H9 (cell line): ENCODE data around the gene GRIA1. TPM values are rescaled to one million over a fixed set of nuclear protein-coding genes. Genes with fewer than 3 reads are reported as not detected.

Source experiments
- DNase-seq: peaks from one replicate; pipeline ENCODE4 v3.0.0-alpha.2; 2017
- H2AFZ ChIP-seq: one replicate; pipeline ENCODE4 v1.6.1; 2013; ENCODE audit warnings: mild to moderate bottlenecking, low read length, control low read depth, moderate library complexity
- H2AK5ac ChIP-seq: 2 replicates; pipeline ENCODE4 v1.6.1; 2013; ENCODE audit warnings: low read length, control low read depth, mixed read lengths; ENCODE audit not compliant: insufficient read length
- H2BK120ac ChIP-seq: one replicate; pipeline ENCODE4 v1.6.1; 2013; ENCODE audit warnings: low read depth, mild to moderate bottlenecking, low read length, control low read depth, inconsistent platforms; ENCODE audit not compliant: poor library complexity, severe bottlenecking
- H2BK12ac ChIP-seq: 2 replicates; pipeline ENCODE4 v1.6.1; 2013; ENCODE audit warnings: low read length, control low read depth, mixed read lengths, low read depth; ENCODE audit not compliant: insufficient read length
- H2BK15ac ChIP-seq: 2 replicates; pipeline ENCODE4 v1.6.1; 2013; ENCODE audit warnings: low read depth, low read length, control low read depth
- H2BK20ac ChIP-seq: one replicate; pipeline ENCODE4 v1.6.1; 2013; ENCODE audit warnings: low read depth, mild to moderate bottlenecking, low read length, control low read depth, inconsistent platforms; ENCODE audit not compliant: poor library complexity, severe bottlenecking
- H2BK5ac ChIP-seq: 2 replicates; pipeline ENCODE4 v1.6.1; 2013; ENCODE audit warnings: low read length, control low read depth, mixed read lengths; ENCODE audit not compliant: insufficient read length
- H3K14ac ChIP-seq: 2 replicates; pipeline ENCODE4 v1.6.1; 2013; ENCODE audit warnings: low read length, control low read depth; ENCODE audit not compliant: insufficient read depth
- H3K18ac ChIP-seq: 2 replicates; pipeline ENCODE4 v1.6.1; 2013; ENCODE audit warnings: low read depth, mild to moderate bottlenecking, mixed read lengths, low read length, control low read depth; ENCODE audit not compliant: insufficient read length
- H3K23ac ChIP-seq: 2 replicates; pipeline ENCODE4 v1.6.1; 2013; ENCODE audit warnings: low read length, control low read depth, mixed read lengths, low read depth; ENCODE audit not compliant: insufficient read length
- H3K23me2 ChIP-seq: 2 replicates; pipeline ENCODE4 v1.6.1; 2013; ENCODE audit warnings: low read depth, mild to moderate bottlenecking, mixed read lengths, low read length, control low read depth; ENCODE audit not compliant: insufficient read length, poor library complexity, severe bottlenecking
- H3K27ac ChIP-seq: 2 replicates; pipeline ENCODE4 v1.5.1; 2013; ENCODE audit warnings: low read length, control low read depth, mixed read lengths, low read depth; ENCODE audit not compliant: insufficient read length
- H3K27me3 ChIP-seq: 2 replicates; pipeline ENCODE4 v1.6.1; 2013; ENCODE audit warnings: low read length, control low read depth, inconsistent platforms; ENCODE audit not compliant: insufficient read depth
- H3K4ac ChIP-seq: 2 replicates; pipeline ENCODE4 v1.6.1; 2013; ENCODE audit warnings: low read depth, mild to moderate bottlenecking, control low read depth, inconsistent platforms, low read length, moderate library complexity
- H3K4me1 ChIP-seq: 2 replicates; pipeline ENCODE4 v1.6.1; 2013; ENCODE audit warnings: low read length, control low read depth, inconsistent platforms; ENCODE audit not compliant: insufficient read depth
- H3K4me2 ChIP-seq: 2 replicates; pipeline ENCODE4 v1.6.1; 2013; ENCODE audit warnings: low read length, control low read depth, mixed read lengths; ENCODE audit not compliant: insufficient read length, insufficient read depth
- H3K56ac ChIP-seq: 2 replicates; pipeline ENCODE4 v1.6.1; 2013; ENCODE audit warnings: low read depth, mild to moderate bottlenecking, mixed read lengths, low read length, control low read depth; ENCODE audit not compliant: insufficient read length
- H3K79me1 ChIP-seq: 2 replicates; pipeline ENCODE4 v1.6.1; 2013; ENCODE audit warnings: low read depth, mild to moderate bottlenecking, moderate library complexity, low read length, control low read depth, inconsistent platforms; ENCODE audit not compliant: insufficient read depth, poor library complexity, severe bottlenecking
- H3K79me2 ChIP-seq: 2 replicates; pipeline ENCODE4 v1.6.1; 2013; ENCODE audit warnings: low read length, control low read depth, inconsistent platforms; ENCODE audit not compliant: insufficient read depth
- H3K9ac ChIP-seq: 2 replicates; pipeline ENCODE4 v1.6.1; 2013; ENCODE audit warnings: low read length, control low read depth, mixed read lengths; ENCODE audit not compliant: insufficient read length; ENCODE audit errors: extremely low read depth
- H3K9me3 ChIP-seq: one replicate; pipeline ENCODE4 v1.6.1; 2013; ENCODE audit warnings: low read depth, low read length, inconsistent platforms; ENCODE audit not compliant: control insufficient read depth
- H3T11ph ChIP-seq: one replicate; pipeline ENCODE4 v1.6.1; 2013; ENCODE audit warnings: mild to moderate bottlenecking, low read length, control low read depth, inconsistent platforms
- H4K20me1 ChIP-seq: one replicate; pipeline ENCODE4 v1.6.1; 2013; ENCODE audit not compliant: control insufficient read depth, insufficient read length, insufficient read depth
- H4K5ac ChIP-seq: 2 replicates; pipeline ENCODE4 v1.6.1; 2013; ENCODE audit warnings: low read depth, mild to moderate bottlenecking, mixed read lengths, low read length, control low read depth; ENCODE audit not compliant: insufficient read length
- H4K8ac ChIP-seq: replicated peaks from 2 replicates; pipeline ENCODE4 v1.6.1; 2013; ENCODE audit warnings: low read length, control low read depth, mixed read lengths, low read depth; ENCODE audit not compliant: insufficient read length
- H4K91ac ChIP-seq: 2 replicates; pipeline ENCODE4 v1.6.1; 2013; ENCODE audit warnings: low read depth, mild to moderate bottlenecking, moderate library complexity, mixed read lengths, low read length, control low read depth; ENCODE audit not compliant: insufficient read length
- H3K27ac Mint-ChIP-seq, 3 experiments: 2 replicates in 2 of 3; 3 replicates in 1 of 3; pipeline ENCODE4 v1.8.0; 2020 to 2021; ENCODE audit warnings: mixed read lengths in 3 of 3, mild to moderate bottlenecking in 1 of 3, moderate library complexity in 1 of 3
- H3K27me3 Mint-ChIP-seq: 2 replicates; pipeline ENCODE4 v1.8.0; 2021; ENCODE audit warnings: low read depth, mild to moderate bottlenecking, moderate library complexity, mixed read lengths
- H3K36me3 Mint-ChIP-seq, 3 experiments: 2 replicates in 2 of 3; 3 replicates in 1 of 3; pipeline ENCODE4 v1.8.0; 2020 to 2021; ENCODE audit warnings: low read depth in 3 of 3, mixed read lengths in 3 of 3; ENCODE audit not compliant: insufficient read depth in 1 of 3
- H3K4me1 Mint-ChIP-seq, 2 experiments: 2 replicates each; pipeline ENCODE4 v1.8.0; 2020; ENCODE audit warnings: mixed read lengths in 2 of 2
- H3K4me3 Mint-ChIP-seq, 2 experiments: 2 replicates in 1 of 2; 3 replicates in 1 of 2; pipeline ENCODE4 v1.8.0; 2020 to 2021; ENCODE audit warnings: mild to moderate bottlenecking in 2 of 2, mixed read lengths in 2 of 2, moderate library complexity in 1 of 2
- H3K9me3 Mint-ChIP-seq, 2 experiments: 2 replicates in 1 of 2; 3 replicates in 1 of 2; pipeline ENCODE4 v1.8.0; 2020; ENCODE audit warnings: mild to moderate bottlenecking in 2 of 2, mixed read lengths in 2 of 2, moderate library complexity in 1 of 2
- WGBS: extraction: QIAGEN DNeasy Blood & Tissue Kit; methylation state at CpG from one replicate; pipeline ENCODE4 v1.1.7; 2013; ENCODE audit warnings: missing lambda C conversion rate, low lambda C conversion rate, mixed read lengths; ENCODE audit not compliant: insufficient read length; ENCODE audit errors: extremely low coverage; 5-methylcytosine and 5-hydroxymethylcytosine counted together
- total RNA-seq: library from RNA; stranded (reverse); gene quantifications from 2 replicates; pipeline ENCODE4 v1.2.1, GENCODE V29; 2021
- TF ChIP-seq, protein P1 (sequence below): fragments of 200-600 bp; sonication (generic); conservative IDR thresholded peaks from 3 replicates; pipeline ENCODE4 v1.8.0; 2021; ENCODE audit warnings: antibody characterized with exemption, mild to moderate bottlenecking

GRIA1 gene
- total RNA-seq, 1 experiment from 2014 or later = 0.52 TPM

DNA sequence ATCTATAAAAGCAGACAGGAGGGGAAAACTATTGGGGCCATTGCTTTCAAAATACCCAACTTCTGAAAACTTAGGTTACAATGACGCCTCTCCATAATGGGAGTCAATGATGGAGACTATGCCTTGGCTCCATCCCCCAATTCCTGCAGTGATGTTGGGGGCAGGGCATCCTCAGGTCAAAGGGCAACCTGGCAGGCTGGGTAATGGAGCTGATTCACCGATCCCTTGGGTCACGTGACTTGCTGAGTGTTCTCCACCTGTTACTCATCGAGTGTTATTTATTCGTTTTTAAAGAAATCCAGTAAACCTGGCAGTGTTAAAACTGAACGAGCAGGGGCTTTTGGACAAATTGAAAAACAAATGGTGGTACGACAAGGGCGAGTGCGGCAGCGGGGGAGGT is 303.9 kb downstream of the GRIA1 start:
- WGBS = no CpG with 5 or more reads among the region's 10 CpGs
- H3K23me2 ChIP-seq = no peaks in the 10 kb centered on the region
- H2BK12ac ChIP-seq = no peak overlapping the region
- no peak overlapping the region for H2AFZ ChIP-seq
- no peak overlapping the region for H2BK5ac ChIP-seq
- Mint-ChIP-seq H3K36me3 (no peaks in the 10 kb centered on the region), H3K27me3 (no peaks in the 10 kb centered on the region), H3K4me1 (peaks cover 12 to 14% of the 10 kb centered on the region in 2 experiments), H3K4me3 (no peak overlapping the region), H3K27ac (no peak overlapping the region), H3K9me3 (no peaks in the 10 kb centered on the region)
- H4K20me1 ChIP-seq = no peaks in the 10 kb centered on the region
- H3K56ac ChIP-seq = no peak overlapping the region
- H3K4me1 ChIP-seq = peaks cover 3% of the 10 kb centered on the region; the same call in 1 of the 2 replicates
- no peaks in the 10 kb centered on the region for H3K9me3 ChIP-seq
- H2BK120ac ChIP-seq = no peak overlapping the region
- no peak overlapping the region for H3K9ac ChIP-seq
- DNase-seq = no peak
- no peaks in the 10 kb centered on the region for H3K79me1 ChIP-seq
- H3K14ac ChIP-seq = no peak overlapping the region
- H3K27me3 ChIP-seq = no peaks in the 10 kb centered on the region
- H2BK20ac ChIP-seq = no peak overlapping the region
- H2AK5ac ChIP-seq = no peak overlapping the region
- TF ChIP-seq, protein P1, sequence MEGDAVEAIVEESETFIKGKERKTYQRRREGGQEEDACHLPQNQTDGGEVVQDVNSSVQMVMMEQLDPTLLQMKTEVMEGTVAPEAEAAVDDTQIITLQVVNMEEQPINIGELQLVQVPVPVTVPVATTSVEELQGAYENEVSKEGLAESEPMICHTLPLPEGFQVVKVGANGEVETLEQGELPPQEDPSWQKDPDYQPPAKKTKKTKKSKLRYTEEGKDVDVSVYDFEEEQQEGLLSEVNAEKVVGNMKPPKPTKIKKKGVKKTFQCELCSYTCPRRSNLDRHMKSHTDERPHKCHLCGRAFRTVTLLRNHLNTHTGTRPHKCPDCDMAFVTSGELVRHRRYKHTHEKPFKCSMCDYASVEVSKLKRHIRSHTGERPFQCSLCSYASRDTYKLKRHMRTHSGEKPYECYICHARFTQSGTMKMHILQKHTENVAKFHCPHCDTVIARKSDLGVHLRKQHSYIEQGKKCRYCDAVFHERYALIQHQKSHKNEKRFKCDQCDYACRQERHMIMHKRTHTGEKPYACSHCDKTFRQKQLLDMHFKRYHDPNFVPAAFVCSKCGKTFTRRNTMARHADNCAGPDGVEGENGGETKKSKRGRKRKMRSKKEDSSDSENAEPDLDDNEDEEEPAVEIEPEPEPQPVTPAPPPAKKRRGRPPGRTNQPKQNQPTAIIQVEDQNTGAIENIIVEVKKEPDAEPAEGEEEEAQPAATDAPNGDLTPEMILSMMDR = no peak
- no peak overlapping the region for H3T11ph ChIP-seq
- H3K79me2 ChIP-seq = no peaks in the 10 kb centered on the region
- H3K23ac ChIP-seq = no peak overlapping the region
- no peak overlapping the region; the same call in 1 of the 2 replicates for H2BK15ac ChIP-seq
- no peak overlapping the region for H4K8ac ChIP-seq
- no peak overlapping the region for H3K27ac ChIP-seq
- H4K91ac ChIP-seq = no peak overlapping the region
- no peak overlapping the region for H4K5ac ChIP-seq
- no peak overlapping the region for H3K4ac ChIP-seq
- no peak overlapping the region for H3K4me2 ChIP-seq
- no peak overlapping the region for H3K18ac ChIP-seq
